Measurements from ENCODE around the gene REEP1.

- TF ChIP-seq, protein P1, sequence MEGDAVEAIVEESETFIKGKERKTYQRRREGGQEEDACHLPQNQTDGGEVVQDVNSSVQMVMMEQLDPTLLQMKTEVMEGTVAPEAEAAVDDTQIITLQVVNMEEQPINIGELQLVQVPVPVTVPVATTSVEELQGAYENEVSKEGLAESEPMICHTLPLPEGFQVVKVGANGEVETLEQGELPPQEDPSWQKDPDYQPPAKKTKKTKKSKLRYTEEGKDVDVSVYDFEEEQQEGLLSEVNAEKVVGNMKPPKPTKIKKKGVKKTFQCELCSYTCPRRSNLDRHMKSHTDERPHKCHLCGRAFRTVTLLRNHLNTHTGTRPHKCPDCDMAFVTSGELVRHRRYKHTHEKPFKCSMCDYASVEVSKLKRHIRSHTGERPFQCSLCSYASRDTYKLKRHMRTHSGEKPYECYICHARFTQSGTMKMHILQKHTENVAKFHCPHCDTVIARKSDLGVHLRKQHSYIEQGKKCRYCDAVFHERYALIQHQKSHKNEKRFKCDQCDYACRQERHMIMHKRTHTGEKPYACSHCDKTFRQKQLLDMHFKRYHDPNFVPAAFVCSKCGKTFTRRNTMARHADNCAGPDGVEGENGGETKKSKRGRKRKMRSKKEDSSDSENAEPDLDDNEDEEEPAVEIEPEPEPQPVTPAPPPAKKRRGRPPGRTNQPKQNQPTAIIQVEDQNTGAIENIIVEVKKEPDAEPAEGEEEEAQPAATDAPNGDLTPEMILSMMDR (IDR thresholded peaks at IDR 0.05), result no peak
- TF ChIP-seq EP300 (IDR thresholded peaks at IDR 0.05), result no peak
Observed at GRCh38 chr2:86330001-86330400, 7.4 kb downstream of the REEP1 start.

Measured in suprapubic skin (tissue), 3 donors.